ENCODE data around the gene RAG2. TPM values are rescaled to one million over a fixed set of nuclear protein-coding genes. Genes with fewer than 3 reads are reported as not detected.

RAG2 gene
- total RNA-seq, 4 donors from 2014 or later = 1.6 TPM; not detected in 3

- no peaks in the 10 kb centered on the region for H3K36me3 ChIP-seq
- no peaks in the 10 kb centered on the region for H3K4me1 ChIP-seq
- no peak for TF ChIP-seq POLR2A (IDR thresholded peaks at IDR 0.05)
- TF ChIP-seq, protein P1, sequence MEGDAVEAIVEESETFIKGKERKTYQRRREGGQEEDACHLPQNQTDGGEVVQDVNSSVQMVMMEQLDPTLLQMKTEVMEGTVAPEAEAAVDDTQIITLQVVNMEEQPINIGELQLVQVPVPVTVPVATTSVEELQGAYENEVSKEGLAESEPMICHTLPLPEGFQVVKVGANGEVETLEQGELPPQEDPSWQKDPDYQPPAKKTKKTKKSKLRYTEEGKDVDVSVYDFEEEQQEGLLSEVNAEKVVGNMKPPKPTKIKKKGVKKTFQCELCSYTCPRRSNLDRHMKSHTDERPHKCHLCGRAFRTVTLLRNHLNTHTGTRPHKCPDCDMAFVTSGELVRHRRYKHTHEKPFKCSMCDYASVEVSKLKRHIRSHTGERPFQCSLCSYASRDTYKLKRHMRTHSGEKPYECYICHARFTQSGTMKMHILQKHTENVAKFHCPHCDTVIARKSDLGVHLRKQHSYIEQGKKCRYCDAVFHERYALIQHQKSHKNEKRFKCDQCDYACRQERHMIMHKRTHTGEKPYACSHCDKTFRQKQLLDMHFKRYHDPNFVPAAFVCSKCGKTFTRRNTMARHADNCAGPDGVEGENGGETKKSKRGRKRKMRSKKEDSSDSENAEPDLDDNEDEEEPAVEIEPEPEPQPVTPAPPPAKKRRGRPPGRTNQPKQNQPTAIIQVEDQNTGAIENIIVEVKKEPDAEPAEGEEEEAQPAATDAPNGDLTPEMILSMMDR (IDR thresholded peaks at IDR 0.05) = no peak
- H3K4me3 ChIP-seq = no peak overlapping the region
- H3K9me3 ChIP-seq = no peaks in the 10 kb centered on the region
- intact Hi-C loops (cut with DNase I; ENCODE audit: low total_unique reads) = no loop called here
- no peak for DNase-seq
- H3K27ac ChIP-seq = no peak overlapping the region
- H3K27me3 ChIP-seq = no peaks in the 10 kb centered on the region
These were observed 20.2 kb downstream of the RAG2 start for GRCh38 chr11:36577859-36578258.

- no peaks in the 10 kb centered on the region for H3K4me1 ChIP-seq
- no peaks in the 10 kb centered on the region for H3K36me3 ChIP-seq
- TF ChIP-seq, protein P1 (IDR thresholded peaks at IDR 0.05) = no peak
- no peak for TF ChIP-seq POLR2A (IDR thresholded peaks at IDR 0.05)
- intact Hi-C loops (cut with DNase I; ENCODE audit: low total_unique reads) = no loop called here
- no peaks in the 10 kb centered on the region for H3K27me3 ChIP-seq
- DNase-seq = no peak
- no peaks in the 10 kb centered on the region for H3K9me3 ChIP-seq
- H3K4me3 ChIP-seq = no peak overlapping the region
- no peak overlapping the region for H3K27ac ChIP-seq
These were observed 20.7 kb downstream of the RAG2 start for GRCh38 chr11:36577373-36577772.

- intact Hi-C loops (cut with DNase I; ENCODE audit: low total_unique reads) = no loop called here
- Histone ChIP-seq H3K4me3 (no peak overlapping the region), H3K36me3 (no peaks in the 10 kb centered on the region), H3K9me3 (no peaks in the 10 kb centered on the region), H3K4me1 (no peaks in the 10 kb centered on the region), H3K27me3 (no peaks in the 10 kb centered on the region), H3K27ac (no peak overlapping the region)
- no peak for TF ChIP-seq POLR2A (IDR thresholded peaks at IDR 0.05)
- TF ChIP-seq, protein P1 (IDR thresholded peaks at IDR 0.05) = no peak
- DNase-seq = no peak
These were observed 23.6 kb downstream of the RAG2 start for GRCh38 chr11:36574486-36574885.

GRCh38 chr11:36569095-36569494 lies 28.9 kb downstream of the RAG2 start:
- no peak overlapping the region for H3K4me3 ChIP-seq
- TF ChIP-seq, protein P1 (IDR thresholded peaks at IDR 0.05) = no peak
- no peak for TF ChIP-seq POLR2A (IDR thresholded peaks at IDR 0.05)
- intact Hi-C loops (cut with DNase I; ENCODE audit: low total_unique reads) = no loop called here
- H3K9me3 ChIP-seq = no peaks in the 10 kb centered on the region
- no peaks in the 10 kb centered on the region for H3K27me3 ChIP-seq
- no peak for DNase-seq
- no peak overlapping the region for H3K27ac ChIP-seq
- H3K36me3 ChIP-seq = no peaks in the 10 kb centered on the region
- H3K4me1 ChIP-seq = no peaks in the 10 kb centered on the region

DNA sequence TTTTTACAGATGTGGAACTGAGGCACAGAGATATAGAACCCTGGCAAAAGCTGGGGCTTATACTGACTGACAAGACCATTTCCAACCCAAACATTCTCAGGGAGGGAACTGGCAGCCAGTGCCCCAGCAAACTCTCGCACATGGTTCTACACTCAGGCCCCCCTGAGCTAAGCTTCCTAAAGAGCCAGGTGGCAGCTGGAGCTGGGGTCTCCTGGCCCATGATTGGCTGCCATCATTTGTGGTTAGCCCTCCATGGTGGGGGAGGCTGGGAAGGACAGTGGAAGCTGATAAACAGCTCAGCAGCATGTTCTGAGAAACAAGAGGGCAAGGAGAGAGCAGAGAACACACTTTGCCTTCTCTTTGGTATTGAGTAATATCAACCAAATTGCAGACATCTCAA lies 30.3 kb downstream of the RAG2 start, which contains the start of gene RAG1:
TSS of gene RAG1 (plus strand) at position 314 of the 400 bp plus-strand sequence. CDS start 5,298 bp downstream, outside the sequence.
- Histone ChIP-seq H3K27ac (no peak within 1 kb of the TSS), H3K36me3 (no peaks in the 10 kb centered on the region), H3K27me3 (no peaks in the 10 kb centered on the region), H3K4me1 (no peaks in the 10 kb centered on the region), H3K9me3 (no peaks in the 10 kb centered on the region), H3K4me3 (no peak within 1 kb of the TSS)
- DNase-seq = no peak
- intact Hi-C loops (cut with DNase I; ENCODE audit: low total_unique reads) = no loop called here
- no peak for TF ChIP-seq POLR2A (IDR thresholded peaks at IDR 0.05)
- TF ChIP-seq, protein P1 (IDR thresholded peaks at IDR 0.05) = no peak
